Thyroid gland (tissue), 4 donors: Measurements from ENCODE around the gene SUN3.

Experiments
- CTCF ChIP-seq, 6 experiments: fragments of 200-600 bp in 3 of 6; fragments of 450-650 bp in 3 of 6; sonication (generic) in 3 of 6; IDR thresholded peaks; one replicate each; pipeline ENCODE4 v1.5.1; 2016 to 2019; ENCODE audit warnings: antibody characterized with exemption in 6 of 6, mild to moderate bottlenecking in 2 of 6, inconsistent platforms in 1 of 6, moderate library complexity in 1 of 6
- POLR2A ChIP-seq, 2 donors: fragments of 450-650 bp; IDR thresholded peaks; one replicate each; pipeline ENCODE4 v1.6.1; 2017; ENCODE audit warnings: antibody characterized with exemption in 2 of 2, mild to moderate bottlenecking in 2 of 2, moderate library complexity in 1 of 2

GRCh38 chr7:47940088-47941013 is 88.6 kb downstream of the SUN3 start:
- TF ChIP-seq CTCF (IDR thresholded peaks at IDR 0.05) = no peak
- TF ChIP-seq POLR2A (IDR thresholded peaks at IDR 0.05) = no peak
